ENCODE measurements around the gene C1orf87. TPM values are rescaled to one million over a fixed set of nuclear protein-coding genes. Genes with fewer than 3 reads are reported as not detected.

The C1orf87 gene
- total RNA-seq, 2 experiments from 2014 or later = not detected

DNA sequence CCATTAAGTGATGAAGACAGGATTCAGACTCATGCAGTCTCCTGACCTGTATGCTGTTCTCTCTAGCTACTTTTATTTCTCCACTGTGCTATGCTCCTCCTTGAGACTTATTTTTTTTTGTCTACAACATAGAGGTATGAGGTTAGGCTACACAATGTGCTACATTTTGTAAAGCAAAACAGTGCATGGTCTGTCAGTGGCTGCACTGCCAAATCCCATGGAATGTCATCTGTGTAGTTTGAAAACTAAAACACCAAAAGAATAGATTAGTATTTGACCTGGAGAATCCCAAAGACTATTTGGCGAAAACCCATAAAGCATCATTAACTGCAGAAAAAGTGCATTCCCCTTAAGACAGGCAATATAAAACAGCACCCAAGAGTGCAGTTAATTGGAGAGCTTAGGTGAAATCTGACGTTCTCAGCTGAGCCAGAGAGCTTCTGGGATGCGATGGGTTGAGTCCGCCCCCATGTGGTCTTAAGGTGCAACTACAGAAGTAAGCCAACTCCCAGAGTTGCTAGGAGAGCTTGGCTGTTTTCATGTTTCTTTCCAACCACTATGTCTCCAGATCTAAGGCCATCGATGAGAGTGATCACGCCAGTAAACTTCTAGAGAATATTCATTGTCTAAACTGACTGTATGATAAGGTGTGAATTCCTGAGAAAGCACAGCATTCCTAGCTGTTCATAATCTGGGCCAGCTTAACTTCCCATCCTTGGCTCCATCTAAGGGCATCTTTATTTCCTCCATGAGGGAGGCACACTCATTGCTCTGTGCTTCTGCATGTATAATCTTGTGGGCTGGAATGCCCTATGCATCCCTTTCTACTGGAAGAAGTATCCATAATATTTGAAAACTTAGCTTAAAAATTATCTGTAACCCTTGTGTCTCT lies 126.3 kb downstream of the C1orf87 start:
- ChIA-PET CTCF (interaction anchor here (0.6 to 1.7 kb wide), 14 partner anchors 10 to 143 kb away, joined by 3 to 12 read pairs (median 4); no protein-coding TSS in a partner anchor), POLR2A (no interaction called here)
- no peaks in the 10 kb centered on the region for H3K9me3 Mint-ChIP-seq
- DNase-seq = peak; percentile 63
- no peak overlapping the region for H3K4me3 Mint-ChIP-seq
- H3K27ac Mint-ChIP-seq = no peak overlapping the region
- H3K27me3 Mint-ChIP-seq = peaks cover 17% of the 10 kb centered on the region
- H3K4me1 Mint-ChIP-seq = no peaks in the 10 kb centered on the region
- H3K36me3 Mint-ChIP-seq (ENCODE audit: low read depth) = no peaks in the 10 kb centered on the region

DNA sequence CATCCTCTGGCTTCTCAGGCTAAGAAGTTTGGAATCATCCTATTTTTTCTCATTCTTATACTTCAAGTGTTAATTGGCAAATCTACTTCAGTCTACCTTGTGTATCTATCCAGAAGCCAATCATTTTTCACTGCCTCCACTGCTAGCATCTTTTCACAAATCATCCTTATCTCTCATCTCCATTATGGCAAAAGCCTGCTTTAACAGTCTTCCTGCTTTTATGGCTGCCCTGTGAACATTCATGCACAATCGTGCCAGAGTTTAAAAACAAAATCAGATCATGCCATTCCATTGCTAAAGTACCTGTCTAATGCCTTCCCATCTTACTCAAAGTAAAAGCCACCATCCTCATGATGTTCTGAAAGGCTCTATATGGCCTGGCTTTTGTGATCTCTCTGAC lies 127.8 kb downstream of the C1orf87 start:
- POLR2A ChIA-PET = no interaction called here
- H3K4me1 Mint-ChIP-seq = no peaks in the 10 kb centered on the region

More for the DNA sequence above, 127.8 kb downstream of the C1orf87 start:
- H3K27ac Mint-ChIP-seq = no peak overlapping the region
- no peak for DNase-seq
- no peaks in the 10 kb centered on the region for H3K9me3 Mint-ChIP-seq
- CTCF ChIA-PET = interaction anchor here (1.6 kb wide), 1 partner anchor 43 kb away, joined by 5 read pairs; no protein-coding TSS in a partner anchor
- no peak overlapping the region for H3K4me3 Mint-ChIP-seq
- H3K27me3 Mint-ChIP-seq = peaks cover 20% of the 10 kb centered on the region
- no peaks in the 10 kb centered on the region for H3K36me3 Mint-ChIP-seq (ENCODE audit: low read depth)

Other genes starting within 250 kb of the C1orf87 start
- 1 to 10 TPM; 2.9 to 3.4 TPM for gene CYP2J2, start 147.0 kb downstream of the C1orf87 start, total RNA-seq

All from activated CD4-positive, alpha-beta T cell treated with anti-CD3 and anti-CD28 coated beads, Interleukin-2, amount 10 ng/mL, durations not matched to agents 7 days and 5 days (primary cell).